SK-N-MC (cell line): ENCODE results near the gene ZCCHC24.

Experiments
- DNase-seq: peaks from one replicate; pipeline ENCODE4 v3.0.0-alpha.2; 2011; ENCODE audit warnings: low read depth, low spot score
- H3K27ac ChIP-seq: fragments of 200-600 bp; sonication (generic); 2 replicates; pipeline ENCODE4 v1.5.1; 2016; ENCODE audit warnings: mixed run types
- H3K36me3 ChIP-seq: fragments of 200-600 bp; sonication (generic); 2 replicates; pipeline ENCODE4 v1.6.1; 2017; ENCODE audit warnings: antibody characterized with exemption, low read length, mixed read lengths; ENCODE audit not compliant: insufficient read depth
- H3K4me3 ChIP-seq: fragments of 200-600 bp; sonication (generic); 2 replicates; pipeline ENCODE4 v1.5.1; 2016
- H3K9ac ChIP-seq: fragments of 200-600 bp; sonication (generic); 2 replicates; pipeline ENCODE4 v1.8.0; 2017; ENCODE audit warnings: mixed run types, mixed read lengths; ENCODE audit not compliant: insufficient read length
- H3K9me3 ChIP-seq: fragments of 200-600 bp; sonication (generic); 2 replicates; pipeline ENCODE4 v1.6.1; 2017; ENCODE audit warnings: low read depth, mild to moderate bottlenecking, antibody characterized with exemption, low read length, moderate library complexity, mixed read lengths
- EZH2 ChIP-seq: fragments of 200-600 bp; sonication (generic); IDR thresholded peaks from one replicate; pipeline ENCODE4 v1.6.1; 2017; ENCODE audit warnings: antibody characterized with exemption
- FOXP2 ChIP-seq: optimal IDR thresholded peaks from 2 replicates; pipeline ENCODE3; 2011; ENCODE audit warnings: mild to moderate bottlenecking, moderate library complexity; ENCODE audit not compliant: insufficient read depth; ENCODE audit errors: extremely low read length, control extremely low read depth
- POLR2AphosphoS5 ChIP-seq: IDR thresholded peaks from 2 replicates; pipeline ENCODE4 v1.6.1; 2012; ENCODE audit warnings: mild to moderate bottlenecking, low read depth, low read length, borderline replicate concordance

ZCCHC24 gene

DNA sequence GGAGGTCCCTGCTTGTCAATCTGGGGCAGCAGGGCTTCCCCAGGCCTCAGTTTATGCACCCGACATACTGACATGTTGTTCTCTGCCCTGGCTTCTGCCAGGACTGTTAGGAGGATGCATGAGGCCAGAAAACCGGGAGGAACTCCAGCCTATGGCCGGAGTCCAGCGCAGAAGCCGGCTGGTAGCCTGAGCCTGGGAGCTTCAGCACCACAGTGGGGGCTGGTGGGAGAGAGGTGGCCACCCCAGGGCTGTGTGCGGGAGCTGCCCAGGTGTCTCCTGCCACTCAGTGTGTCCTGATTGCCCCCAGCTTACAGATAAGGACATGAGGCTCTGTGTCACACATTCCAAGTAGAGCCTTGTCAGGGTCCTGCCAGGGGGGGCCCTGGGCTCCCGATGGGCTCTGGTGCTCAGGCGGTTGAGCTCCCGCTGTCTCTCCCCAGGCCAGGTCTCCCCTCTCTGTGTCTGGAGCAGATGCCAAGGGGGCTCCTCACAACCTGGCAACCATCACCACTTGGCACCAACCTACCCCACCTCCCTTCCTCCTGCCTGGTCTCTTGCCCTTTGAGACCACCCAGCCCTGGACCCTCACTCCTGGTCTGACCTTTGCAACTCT is 65.8 kb downstream of the ZCCHC24 start:
- Histone ChIP-seq H3K27ac (no peak overlapping the region), H3K9ac (no peak overlapping the region), H3K36me3 (no peaks in the 10 kb centered on the region), H3K4me3 (no peak overlapping the region), H3K9me3 (no peaks in the 10 kb centered on the region)
- TF ChIP-seq POLR2AphosphoS5: no peak
- TF ChIP-seq EZH2: no peak
- TF ChIP-seq FOXP2: no peak
- DNase-seq: no peak

DNA sequence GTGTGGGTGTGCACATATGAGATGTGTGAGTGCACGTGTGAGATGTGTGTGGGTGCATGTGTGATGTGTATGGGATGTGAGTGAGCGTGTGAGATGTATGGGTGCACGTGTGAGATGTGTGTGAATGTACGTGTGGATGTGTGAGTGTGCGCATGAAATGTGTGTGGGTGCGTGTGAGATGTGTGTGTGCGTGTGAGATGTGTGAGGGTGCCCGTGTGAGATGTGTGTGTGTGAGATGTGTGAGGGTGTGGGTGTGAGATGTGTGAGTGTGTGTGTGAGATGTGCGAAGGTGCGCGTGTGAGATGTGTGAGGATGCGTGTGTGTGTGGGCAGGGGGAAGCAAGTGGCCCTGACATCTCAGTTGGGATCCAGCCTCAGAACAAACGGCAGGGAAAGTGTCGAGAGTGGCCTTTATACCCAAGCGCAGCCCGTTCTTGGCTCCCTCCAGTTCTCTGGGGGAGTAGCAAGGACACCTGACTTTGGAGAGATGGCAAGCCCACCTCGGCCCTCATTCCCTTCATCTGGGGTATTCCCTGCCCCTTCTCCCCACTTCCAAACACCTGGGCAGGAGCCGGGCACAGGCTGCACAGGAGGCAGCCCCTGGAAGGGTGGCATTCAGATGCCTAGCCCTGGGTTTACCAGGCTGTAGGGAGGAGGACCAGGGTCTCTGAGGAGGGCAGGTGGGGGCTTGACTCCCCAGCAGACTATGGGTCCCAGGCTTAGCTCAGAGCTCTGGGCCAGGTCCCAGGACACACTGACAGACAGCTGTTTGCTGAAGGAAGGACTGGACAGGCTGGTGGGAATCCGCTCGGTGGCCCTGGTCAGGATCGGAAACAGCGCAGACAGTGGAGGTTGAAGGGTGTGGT is 66.5 kb downstream of the ZCCHC24 start:
- Histone ChIP-seq H3K9ac (no peak overlapping the region), H3K27ac (no peak overlapping the region), H3K36me3 (no peaks in the 10 kb centered on the region)

DNA sequence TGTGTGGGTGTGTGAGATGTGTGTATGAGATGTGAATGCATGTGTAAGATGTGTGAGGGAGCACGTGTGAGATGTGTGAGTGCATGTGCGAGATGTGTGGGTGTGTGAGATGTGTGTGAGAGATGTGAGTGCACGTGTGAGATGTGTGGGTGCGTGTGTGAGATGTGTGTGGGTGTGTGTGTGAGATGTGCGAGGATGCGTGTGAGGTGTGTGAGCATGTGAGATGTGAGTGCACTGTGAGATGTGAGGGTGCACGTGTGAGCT is 67.1 kb downstream of the ZCCHC24 start:
- DNase-seq: no peak
- Histone ChIP-seq H3K27ac (no peak overlapping the region), H3K9ac (no peak overlapping the region), H3K4me3 (no peak overlapping the region), H3K36me3 (no peaks in the 10 kb centered on the region), H3K9me3 (no peaks in the 10 kb centered on the region)
- no peak for TF ChIP-seq FOXP2
- TF ChIP-seq POLR2AphosphoS5: no peak
- no peak for TF ChIP-seq EZH2

More for the DNA sequence above, 66.5 kb downstream of the ZCCHC24 start:
- H3K9me3 ChIP-seq: no peaks in the 10 kb centered on the region
- no peak for DNase-seq
- H3K4me3 ChIP-seq: no peak overlapping the region
- no peak for TF ChIP-seq FOXP2

DNA sequence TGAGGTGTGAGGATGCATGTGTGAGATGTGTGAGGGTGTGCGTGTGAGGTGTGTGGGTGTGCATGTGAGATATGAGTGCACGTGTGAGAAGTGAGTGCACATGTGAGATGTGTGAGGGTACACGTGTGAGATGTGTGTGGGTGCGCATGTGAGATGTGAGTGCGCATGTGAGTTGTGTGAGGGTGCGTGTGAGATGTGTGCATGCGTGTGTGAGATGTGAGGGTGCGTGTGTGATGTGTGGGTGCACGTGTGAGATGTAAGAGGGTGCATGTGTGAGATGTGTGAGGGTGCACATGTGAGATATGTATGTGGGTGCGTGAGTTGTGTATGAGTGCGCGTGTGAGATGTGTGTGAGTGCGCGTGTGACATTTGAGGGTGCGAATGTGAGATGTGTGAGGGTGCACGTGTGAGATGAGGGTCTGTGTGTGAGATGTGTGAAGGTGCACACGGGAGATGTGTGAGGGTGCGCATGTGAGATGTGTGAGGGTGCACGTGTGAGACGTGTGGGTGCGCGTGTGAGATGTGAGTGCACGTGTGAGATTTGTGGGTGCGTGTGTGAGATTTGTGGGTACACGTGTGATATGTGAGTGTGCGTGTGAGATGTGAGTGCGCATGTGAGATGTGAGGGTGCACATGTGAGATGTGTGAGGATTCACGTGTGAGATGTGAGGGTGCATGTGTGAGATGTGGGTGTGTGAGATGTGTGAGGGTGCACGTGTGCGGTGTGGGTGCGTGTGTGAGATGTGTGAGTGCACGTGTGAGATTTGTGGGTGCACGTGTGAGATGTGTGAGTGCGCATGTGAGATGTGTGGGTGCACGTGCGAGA is 67.7 kb downstream of the ZCCHC24 start:
- no peaks in the 10 kb centered on the region for H3K36me3 ChIP-seq
- H3K9me3 ChIP-seq: no peaks in the 10 kb centered on the region
- no peak overlapping the region for H3K4me3 ChIP-seq
- no peak for DNase-seq
- TF ChIP-seq POLR2AphosphoS5: no peak
- TF ChIP-seq EZH2: no peak
- no peak for TF ChIP-seq FOXP2
- H3K27ac ChIP-seq: no peak overlapping the region
- H3K9ac ChIP-seq: no peak overlapping the region

DNA sequence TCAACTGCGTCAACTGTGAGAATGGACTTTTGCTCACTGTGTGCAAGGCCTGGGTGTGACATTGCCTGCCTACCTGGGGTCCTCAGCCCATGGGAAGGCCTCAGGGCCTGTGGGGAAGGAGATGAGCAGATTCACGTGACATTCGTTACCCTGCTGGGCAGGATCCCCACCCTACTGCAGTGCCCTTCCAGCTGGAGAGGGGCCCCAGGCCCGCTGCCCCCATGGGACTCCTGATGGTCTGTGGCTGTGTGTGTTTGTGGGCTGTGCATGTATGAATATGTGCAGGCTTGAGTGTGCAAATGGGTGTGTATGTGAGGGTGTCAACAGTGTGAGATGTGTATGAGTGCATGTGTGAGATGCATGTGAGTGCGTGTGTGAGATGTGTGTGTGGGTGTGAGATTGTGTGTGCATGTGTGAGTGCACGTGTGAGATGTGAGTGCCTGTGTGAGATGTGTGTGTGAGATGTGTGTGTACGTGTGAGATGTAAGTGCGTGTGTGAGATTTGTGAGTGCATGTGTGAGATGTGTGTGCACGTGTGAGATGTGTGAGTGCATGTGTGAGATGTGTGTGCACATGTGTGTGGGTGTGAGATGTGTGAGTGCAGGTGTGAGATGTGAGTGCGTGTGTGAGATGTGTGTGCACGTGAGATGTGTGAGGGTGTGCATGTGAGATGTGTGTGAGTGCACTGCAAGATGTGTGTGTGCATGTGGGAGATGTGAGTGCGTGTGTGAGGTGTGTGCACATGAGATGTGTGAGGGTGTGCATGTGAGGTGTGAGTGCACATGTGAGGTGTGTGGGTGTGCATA is 68.5 kb downstream of the ZCCHC24 start:
- DNase-seq: no peak
- no peak overlapping the region for H3K9ac ChIP-seq
- H3K9me3 ChIP-seq: no peaks in the 10 kb centered on the region
- TF ChIP-seq POLR2AphosphoS5 (no peak), FOXP2 (no peak), EZH2 (no peak)
- no peak overlapping the region for H3K4me3 ChIP-seq
- H3K36me3 ChIP-seq: no peaks in the 10 kb centered on the region
- H3K27ac ChIP-seq: no peak overlapping the region

DNA sequence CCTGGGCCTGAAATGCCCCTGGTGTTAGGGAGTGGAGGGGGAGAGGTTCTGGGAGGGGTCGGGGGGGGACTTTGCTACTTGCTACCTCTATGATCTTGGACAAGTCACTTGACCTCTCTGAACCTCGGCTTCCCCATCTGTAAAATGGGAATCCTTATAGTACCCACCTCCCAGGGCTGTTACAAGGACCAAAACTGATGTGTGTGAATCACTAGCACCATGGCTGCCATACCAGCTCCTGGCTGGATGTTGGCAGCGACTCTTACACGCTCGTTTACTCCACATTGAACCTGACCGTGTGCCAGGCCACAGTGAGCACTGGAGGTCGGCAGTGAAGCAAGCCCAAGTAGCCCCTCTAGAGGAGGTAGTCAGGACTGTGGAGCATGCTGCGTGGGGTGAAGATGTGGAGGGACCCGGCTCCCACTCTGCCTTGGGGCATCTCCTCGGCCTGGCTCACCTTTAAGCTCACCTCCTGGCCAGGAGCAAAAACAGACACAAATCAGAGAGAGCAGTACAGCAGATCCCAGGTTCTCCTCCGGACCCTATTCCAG is 69.3 kb downstream of the ZCCHC24 start:
- H3K36me3 ChIP-seq: no peaks in the 10 kb centered on the region
- H3K4me3 ChIP-seq: no peak overlapping the region
- no peak for TF ChIP-seq FOXP2
- TF ChIP-seq EZH2: no peak
- no peak for TF ChIP-seq POLR2AphosphoS5
- H3K9ac ChIP-seq: no peak overlapping the region
- no peak overlapping the region for H3K27ac ChIP-seq
- H3K9me3 ChIP-seq: no peaks in the 10 kb centered on the region
- no peak for DNase-seq

DNA sequence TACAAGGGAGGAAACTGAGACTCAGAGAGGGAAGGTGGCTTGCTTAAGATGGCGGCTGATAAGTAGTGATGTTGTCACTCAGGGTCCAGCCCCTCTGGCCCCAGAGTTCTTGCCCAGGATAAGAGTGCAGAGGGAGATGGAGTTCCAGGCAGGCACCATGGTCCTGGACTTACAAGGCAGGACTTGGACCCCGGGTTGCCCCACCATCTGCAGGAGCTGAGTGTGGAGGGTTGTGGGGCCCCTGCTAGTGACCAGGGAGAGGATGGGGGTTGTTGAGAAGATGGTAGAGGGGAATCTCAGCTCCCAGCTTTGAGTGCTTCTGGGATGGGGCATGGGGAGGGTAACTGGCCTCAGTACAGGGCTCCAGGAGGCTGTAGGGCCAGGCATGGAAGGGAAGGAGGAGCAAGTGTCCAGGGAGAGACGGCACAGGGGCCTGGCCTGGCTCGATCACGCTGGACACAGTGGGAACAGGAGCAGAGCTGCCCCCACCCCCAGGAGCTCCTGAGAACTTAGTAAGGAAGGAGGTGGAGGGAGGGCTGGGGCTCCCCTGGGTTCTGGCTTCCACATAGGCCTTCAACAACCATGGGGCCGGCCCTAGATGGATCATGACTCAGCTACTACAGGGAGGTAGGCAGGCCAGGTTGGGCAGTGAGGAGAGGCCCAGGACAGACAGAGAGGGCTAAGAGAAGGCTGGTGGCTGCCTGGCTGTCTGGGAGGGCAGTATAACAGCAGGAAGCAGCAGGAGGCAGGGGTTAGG is 69.9 kb downstream of the ZCCHC24 start:
- Histone ChIP-seq H3K9ac (no peak overlapping the region), H3K9me3 (no peaks in the 10 kb centered on the region), H3K4me3 (no peak overlapping the region), H3K27ac (no peak overlapping the region), H3K36me3 (no peaks in the 10 kb centered on the region)
- DNase-seq: no peak
- TF ChIP-seq EZH2 (no peak), FOXP2 (no peak), POLR2AphosphoS5 (no peak)
